ENCODE measurements around the gene BRAF.
A peak's percentile ranks its signal among the peaks of the same experiment; 100 is the strongest.
"Not testable (repeated sequence)": the region's sequence is repeated elsewhere in the genome, so short reads cannot be mapped to it uniquely, and the experiment has no call there.

The BRAF gene

DNA sequence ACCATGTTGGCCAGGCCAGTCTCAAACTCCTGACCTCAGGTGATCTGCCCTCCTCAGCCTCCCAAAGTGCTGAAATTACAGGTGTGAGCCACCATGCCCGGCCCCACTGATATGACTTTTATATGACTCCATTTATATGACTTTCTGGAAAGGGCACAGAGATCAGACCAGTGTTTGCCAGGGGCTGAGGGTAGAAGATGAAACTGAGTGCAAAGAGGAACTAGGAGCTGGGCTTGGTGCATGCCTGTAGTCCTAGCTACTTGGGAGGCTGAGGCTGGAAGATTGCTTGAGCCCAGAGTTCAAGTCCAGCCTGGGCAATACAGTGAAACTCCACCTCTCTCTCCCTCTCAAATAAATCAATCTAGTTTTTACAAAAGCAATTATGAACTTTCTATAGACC, 7.5 kb downstream of the BRAF start:
- DNase-seq, result no peak

DNA sequence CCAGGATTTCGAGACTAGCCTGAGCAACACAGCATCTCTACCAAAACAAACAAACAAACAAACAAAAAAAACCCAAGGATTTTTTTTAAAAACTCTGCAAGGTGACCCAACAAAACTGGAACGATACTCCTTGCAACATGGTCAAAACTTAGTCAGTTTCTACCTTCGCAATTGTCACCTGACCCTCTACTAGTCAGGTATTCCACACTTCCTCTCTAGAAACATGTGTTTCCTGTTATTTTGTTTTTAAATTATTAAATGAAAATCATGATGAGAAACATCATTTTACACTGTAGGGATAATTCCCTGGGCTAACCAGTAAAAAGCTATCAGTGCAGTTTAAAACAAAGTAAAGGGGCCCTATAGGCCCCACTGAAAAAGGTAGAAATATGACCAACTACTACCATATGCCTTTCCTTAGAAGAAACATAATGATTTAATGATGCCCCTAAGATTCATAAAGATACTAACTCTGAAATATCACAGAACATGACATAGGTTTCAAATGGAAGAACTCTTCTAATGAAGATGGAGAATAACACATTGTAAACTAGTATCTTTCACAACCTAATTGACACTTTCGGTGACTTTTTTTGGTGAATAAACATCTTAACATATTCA, 8.7 kb downstream of the BRAF start:
- no peak for DNase-seq

- DNase-seq, result no peak
These were observed 10.6 kb downstream of the BRAF start for GRCh38 chr7:140914083-140914482.

- not testable (repeated sequence) for DNase-seq
These were observed 11.2 kb downstream of the BRAF start for GRCh38 chr7:140913596-140913928.

GRCh38 chr7:140911746-140912145, 13.0 kb downstream of the BRAF start:
- no peak for DNase-seq

GRCh38 chr7:140909476-140910161, 15.1 kb downstream of the BRAF start:
- no peak for DNase-seq

DNA sequence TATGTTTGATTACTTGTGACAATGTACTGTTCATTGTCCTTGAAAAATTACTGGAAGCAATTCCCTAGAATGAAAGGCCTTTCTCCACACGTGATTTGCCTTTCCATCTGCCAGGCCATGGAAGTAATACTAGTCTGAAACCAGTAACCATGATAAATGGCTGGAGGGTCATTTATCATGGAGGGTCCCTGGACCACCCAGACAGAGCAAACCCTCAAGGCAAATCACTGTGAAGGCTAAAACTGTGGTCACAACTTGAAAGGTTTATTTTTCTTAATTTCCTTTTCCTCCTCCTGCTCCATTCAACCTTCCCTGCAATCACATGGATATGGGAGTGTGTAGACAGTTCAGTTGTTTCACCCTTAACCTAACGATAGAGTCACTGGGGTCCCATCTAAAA, 16.4 kb downstream of the BRAF start:
- DNase-seq, result no peak

DNA sequence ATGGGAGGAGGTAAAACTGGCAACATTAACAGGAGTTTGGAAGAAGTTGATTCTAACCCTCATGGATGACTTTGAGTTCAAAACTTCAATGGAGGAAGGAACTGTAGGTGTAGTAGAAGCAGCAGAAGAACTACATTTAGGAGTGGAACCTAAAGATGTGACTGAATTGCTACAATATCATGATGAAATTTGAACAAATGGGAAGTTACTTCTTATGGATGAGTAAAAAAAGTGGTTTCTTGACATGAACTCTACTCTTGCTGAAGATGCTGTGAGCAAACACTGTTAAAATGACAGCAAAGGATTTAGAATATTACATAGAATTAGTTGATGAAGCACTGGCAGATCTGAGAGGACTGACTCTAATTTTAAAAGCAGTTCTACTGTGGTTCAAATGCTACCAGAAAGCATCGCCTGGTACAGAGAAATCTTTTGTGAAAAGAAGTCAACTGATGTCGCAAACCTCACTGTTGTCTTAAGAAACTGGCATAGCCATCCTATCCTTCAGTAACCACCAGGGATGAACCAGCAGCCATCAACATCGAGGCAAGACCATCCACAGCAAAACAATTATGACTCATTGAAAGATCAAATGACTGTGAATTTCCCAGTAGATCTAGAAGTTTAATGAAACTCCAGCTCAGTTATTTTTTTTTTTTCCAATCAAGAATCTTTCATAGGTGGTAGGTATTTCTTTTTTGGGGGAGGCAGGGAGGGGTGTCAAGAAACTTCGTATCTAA, 20.8 kb downstream of the BRAF start:
- no peak for DNase-seq

DNA sequence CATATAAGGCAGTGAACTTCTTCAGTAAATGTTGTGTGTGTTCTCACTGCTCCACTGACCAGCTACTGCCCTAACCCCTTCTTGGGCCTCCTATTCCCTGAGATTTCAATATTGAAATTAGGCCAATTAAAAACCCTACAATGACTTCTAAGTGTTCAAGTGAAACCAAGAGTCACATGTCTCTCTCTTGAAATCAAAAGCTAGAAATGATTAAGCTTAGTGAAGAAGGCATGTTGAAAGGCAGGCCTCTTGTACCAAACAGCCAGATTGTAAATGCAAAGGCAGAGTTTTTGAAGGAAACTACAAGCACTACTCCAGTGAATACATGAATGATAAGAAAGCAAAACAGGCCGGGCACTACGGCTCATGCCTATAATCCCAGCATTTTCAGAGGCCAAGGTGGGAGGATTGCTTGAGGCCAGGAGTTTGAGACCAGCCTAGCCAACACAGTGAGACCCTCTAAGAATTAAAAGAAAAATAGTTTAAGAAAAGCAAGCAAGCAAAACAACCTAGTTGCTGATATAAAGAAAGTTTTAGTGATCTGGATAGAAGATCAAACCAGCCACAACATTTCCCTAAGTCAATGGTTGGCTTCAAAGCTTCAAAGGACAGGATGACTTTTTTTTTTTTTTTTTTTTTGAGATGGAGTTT, 22.3 kb downstream of the BRAF start:
- DNase-seq, result no peak

DNA sequence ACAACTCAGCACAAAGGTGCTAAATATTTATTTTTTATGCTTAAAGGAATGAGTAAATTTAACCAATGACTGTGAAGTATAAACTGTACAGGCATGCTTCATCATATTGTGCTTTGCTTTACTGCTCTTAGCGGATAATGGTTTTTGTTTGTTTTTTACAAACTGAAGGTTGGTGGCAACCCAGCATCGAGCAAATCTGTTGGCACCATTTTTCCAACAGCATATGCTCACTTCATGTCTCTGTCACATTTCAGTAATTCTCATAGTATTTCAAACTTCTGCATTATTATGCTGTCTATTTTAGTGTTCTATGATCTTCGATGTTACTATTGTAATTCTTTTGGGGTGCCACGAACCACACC, 22.8 kb downstream of the BRAF start:
- no peak for DNase-seq

DNA sequence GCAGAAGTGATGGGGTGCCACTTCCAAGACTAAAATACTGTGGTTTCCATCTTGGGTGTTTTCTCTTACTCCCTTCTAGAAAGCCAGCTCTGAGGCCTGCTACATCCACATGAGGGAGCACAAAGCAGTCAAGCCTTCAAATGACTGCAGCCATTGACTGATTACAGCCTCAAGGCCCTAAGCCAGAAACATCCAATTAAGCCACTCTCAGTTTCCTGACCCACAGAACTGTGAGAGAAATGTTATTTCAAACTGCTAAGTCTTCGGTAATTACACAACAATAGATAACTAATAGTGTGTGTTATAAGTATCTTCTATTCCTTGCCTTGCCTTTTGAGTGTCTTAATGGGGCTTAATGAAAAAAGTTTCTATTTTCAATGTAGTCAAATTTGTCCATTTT, 24.8 kb downstream of the BRAF start:
- peak; percentile 28 for DNase-seq

GRCh38 chr7:140898786-140899536, 25.8 kb downstream of the BRAF start:
- DNase-seq, result no peak

DNA sequence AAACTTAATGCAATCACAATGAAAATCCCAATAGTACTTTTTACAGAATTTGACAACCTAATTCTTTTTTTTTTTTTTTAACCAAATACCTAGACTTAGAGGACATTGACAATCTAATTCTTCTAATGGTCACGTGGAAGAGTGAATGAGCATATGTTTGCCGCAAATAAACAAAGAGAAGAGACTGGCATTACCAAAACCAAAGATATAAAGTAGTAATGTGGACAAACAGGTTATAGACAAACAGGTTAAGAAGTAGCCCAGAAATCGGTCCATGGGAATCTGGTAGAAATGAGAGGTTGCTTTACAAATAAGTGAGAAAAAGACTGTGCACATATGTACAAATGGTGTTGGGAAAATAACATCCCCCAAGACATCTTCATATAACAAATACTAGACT, 27.7 kb downstream of the BRAF start:
- no peak for DNase-seq

- peak; percentile 28 for DNase-seq
These were observed 35.1 kb downstream of the BRAF start for GRCh38 chr7:140889645-140890044.

GRCh38 chr7:140889150-140889549, 35.6 kb downstream of the BRAF start:
- no peak for DNase-seq

GRCh38 chr7:140888087-140888486, 36.6 kb downstream of the BRAF start:
- no peak for DNase-seq

DNA sequence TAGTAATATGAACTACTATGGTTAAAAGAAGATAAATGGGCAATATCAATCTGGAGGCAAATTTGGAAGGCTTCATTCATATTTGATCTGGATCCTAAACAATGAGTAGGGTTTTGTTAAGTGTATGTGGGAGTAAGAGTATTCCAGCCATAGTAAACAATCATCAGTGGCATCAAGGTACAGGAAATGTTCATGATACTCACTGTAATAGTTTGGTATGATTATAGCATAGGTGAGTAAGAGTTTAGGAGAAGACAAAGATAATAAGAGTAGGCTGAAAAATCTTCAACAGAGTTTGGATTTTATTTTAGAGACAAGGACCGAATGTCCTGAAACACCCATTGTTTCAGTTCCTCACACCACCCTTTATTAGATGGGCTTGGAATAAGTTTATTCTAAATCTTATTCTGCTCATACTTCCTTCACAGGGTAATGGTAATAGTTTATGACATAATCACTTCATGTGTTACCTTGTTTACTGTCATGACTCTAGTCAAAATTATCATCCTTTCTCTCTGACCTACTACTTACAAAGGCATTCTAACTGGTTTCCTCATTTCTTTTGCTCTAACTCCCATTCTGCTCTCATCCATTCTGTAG, 38.9 kb downstream of the BRAF start:
- no peak for DNase-seq

GRCh38 chr7:140883378-140883777, 41.4 kb downstream of the BRAF start:
- DNase-seq, result no peak

GRCh38 chr7:140882834-140883233, 41.9 kb downstream of the BRAF start:
- not testable (repeated sequence) for DNase-seq

DNA sequence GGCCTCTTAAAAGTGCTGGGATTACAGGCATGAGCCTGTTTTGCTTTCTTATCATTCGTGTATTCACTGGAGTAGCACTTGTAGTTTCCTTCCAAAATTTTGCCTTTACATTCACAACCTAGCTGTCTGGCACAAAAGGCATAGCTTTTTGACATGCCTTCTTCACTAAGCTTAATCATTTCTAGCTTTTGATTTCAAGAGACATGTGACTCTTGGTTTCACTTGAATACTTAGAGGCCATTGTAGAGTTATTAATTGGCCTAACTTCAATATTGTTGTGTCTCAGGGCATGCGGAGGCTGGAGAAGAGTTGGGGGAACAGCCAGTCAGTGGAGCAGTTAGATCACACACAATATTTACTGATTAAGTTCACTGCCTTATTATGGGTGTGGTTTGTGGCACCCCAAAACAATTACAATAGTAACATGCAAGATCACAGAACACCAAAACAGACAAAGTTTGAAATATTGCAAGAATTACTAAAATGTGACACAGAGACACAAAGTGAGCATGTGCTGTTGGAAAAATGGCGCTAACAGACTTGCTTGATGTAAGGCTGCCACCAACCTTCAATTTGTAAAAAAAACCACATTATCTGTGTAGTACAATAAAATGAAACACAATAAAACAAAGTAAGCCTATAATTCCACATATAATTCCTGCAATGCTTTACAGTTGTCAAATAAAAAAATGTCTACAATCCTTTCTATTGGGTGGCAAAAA, 43.1 kb downstream of the BRAF start:
- no peak for DNase-seq

DNA sequence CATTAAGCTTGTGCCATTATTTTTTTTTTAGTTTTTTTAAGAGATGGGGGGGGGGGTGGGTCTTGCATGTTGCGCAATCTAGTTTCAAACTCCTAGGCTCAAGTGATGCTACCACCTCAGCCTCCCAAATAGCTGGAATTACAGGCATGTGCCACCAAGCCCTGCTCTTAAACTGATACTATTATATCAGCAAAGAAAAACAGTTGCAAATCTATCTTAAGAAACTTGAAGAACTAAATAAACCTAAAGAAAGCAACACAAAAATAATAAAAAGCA, 47.5 kb downstream of the BRAF start:
- no peak for DNase-seq

DNA sequence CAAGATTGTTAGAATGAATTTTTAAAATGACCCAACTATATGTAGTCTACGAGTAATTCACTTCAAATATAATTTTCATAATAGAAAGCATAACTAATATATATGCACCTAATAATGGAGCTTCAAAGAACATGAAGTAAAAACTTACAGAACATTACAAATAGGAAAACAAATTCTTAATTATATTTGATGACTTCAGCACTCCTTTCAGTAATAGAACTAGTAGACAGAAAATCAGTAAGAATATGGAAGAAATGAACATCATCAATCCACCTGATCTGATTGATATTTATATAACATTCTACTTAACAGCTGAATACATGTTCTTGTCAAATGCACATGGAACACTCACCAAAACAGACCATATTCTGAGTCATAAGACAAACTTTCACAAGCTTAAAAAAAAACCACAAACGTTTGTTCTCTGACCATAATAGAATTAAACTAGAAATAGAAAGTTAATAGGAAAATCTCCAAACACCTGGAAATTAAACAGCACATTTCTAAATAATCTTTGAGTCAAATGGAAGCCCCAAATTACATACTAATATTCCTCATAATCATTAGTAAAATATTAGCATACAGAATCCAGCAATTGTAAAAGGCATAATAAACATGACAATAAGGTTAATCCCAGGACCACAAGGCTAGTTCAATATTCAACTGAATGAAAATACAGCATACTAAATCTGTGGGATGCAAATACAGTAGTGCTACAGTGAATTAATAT, 48.0 kb downstream of the BRAF start:
- no peak for DNase-seq
